Fibroblast of skin of right quadriceps (primary cell): ENCODE results near the gene LAMTOR4.
A peak's percentile ranks its signal among the peaks of the same experiment; 100 is the strongest.

Experiments
- DNase-seq: peaks from one replicate; pipeline ENCODE4 v3.0.0-alpha.2; 2013

LAMTOR4 gene

DNA sequence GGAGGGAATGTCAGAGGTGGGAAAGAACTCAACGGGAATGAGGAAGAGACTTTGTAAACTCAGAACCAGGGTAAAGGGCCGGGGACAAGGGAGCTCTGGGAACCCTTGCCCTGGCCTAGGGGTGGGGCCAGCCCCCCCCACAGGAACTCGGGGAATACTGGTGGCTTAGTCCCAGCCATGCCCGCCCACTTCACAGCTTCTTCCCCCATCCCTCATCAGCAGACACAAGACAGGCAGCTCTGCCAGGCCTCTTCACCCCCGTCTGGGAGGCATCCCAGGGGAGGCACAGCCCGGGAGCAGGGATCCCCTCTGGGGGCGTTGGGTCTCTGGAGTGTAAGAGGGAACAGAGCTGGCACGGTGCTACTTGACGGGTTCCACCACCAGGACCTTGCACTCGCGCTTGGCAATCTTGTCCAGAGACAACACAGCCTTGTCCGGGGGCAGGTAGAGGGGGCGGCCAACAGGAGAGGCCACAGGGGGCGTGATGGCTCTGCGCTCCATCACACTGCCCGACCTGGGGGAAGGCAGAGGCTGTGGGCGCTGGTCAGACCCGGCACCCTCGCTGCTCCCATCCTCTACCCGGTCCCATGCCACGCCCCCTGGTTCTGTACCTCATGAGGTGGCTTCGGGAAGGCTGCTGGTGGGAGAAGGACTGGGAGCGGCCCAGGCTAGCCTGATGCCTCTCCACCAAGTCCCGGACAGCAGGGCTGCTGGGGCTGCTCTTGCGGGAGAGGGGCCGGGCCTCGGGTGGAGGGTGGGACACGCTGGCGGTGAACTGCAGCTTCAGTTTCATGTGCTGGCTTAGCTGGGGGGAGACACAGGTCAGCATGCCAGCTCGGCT, 6.2 kb downstream of the LAMTOR4 start:
- no peak for DNase-seq

DNA sequence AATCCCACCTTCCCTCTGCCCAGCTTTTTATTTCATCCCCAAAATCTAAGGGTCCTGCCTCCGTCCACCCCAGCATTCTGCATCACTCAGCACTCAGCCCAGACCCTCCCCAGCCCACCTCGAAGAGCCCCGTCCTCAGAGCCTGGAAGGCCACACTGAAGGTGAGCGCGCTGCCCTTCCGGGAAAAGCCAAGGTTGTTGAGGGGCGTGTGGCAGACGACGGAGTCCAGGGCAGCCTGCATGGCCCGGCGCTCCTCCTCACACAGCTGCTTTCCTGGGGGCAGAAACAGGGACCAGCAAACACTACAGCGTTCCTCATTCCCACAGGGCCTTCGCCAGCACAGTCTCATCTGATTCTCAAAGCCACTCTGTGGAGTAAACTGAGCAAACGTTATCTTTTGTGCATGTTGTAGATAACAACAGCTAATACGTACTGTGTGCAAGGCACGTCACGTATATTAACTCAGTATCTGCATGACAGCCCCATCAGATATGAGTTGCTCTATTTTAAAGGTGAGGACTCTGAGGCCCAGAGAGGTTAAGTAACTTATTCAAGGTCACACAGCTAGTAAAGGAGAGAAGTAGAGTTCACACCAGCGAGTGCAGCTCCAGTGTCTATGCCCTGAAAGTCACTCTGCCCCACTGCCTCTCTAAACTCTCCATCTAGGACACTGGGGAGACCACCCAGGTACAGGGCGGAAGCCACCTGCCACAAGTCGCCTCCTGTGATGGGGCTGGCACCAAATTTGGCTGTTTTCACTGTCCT, 7.0 kb downstream of the LAMTOR4 start:
- no peak for DNase-seq

DNA sequence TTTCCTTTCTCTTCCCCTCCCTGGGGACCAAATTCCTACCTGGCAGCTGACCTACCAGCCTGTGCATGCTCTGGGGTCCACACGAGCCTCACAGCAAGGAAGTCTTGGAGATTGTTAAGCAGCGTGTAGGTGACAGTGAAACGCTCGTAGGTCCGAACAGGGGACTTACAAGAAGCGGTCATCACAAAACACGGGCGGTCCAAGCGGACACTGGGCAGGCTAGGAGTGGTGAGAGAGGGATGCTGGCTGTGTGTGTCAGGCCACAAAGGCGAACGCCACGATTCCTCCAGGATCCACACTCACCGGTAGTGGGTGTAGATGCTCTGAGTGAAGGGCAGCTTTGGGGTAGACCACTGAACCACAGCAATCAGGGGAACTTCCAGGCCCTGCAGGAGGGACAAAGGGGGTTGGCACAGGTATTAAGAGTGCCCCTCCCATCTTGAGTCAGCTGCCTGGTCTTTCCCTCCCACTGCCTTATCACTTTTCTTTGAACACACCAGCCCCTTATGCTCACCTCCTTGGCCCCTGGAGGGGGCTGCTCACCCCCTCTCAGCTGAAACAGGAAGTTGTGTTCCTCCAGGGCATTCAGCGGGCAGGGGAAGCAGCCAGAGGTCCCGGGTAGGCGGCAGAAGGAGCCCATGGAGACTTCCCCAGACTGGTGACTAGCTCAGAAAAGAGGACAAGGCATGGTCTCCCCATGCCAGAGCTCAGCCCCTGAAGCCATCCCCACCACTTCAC, 7.8 kb downstream of the LAMTOR4 start:
- DNase-seq = no peak

DNA sequence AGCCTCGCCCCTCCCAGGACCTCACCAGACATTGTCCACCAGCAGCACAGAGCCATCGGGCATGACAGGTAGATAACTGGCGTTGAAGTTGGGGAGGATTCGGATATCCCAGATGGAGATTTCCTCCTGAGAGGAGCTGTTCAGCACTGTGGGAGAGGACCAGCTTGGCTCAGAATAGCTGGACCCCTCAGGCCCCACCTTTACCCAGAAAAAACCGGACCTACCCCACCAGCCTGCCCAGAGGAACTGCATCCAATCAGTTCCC, 8.3 kb downstream of the LAMTOR4 start:
- DNase-seq = no peak

DNA sequence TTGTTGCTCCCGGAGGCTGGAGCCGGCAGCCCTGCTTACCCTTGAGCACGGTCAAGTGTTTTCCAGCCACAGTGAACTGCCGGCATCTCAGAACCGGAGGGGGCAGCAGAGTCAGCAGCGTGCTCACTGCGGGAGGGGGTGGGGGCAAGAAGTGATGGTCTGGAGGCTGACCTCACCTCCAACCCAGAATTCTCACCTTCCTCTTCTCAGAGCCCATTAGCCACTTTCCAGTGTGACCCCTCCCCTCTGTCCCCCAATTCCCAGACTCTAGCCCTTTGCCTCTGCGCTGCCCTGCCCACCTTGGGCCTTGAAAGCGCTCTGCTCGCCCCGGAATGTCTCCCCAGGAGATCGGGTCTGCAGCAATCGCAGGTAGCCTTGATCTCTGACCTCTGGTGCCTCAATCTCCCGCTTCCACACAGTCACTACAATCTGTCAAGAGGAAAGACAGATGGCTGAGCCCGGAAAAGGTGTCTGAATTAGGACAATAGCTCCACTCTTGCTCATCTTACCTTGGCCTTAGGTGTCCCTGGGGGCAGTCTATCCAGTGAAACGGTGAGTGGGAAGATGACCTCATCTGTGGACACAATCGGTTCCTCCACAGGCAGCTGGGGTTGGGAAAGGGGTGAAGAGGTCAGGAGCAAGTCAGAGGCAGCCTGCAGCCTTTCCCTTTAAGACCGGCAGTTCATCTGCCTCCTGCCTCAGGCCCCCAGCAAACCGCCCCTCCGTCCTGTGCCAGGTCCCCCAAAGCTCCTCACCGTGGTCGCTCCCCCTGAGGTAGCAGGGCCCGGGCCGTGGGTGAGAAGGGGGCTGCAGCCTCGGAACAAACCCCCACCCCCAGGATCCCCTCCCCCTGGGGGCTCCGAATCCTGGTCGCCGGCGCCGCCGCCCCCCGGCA, 8.9 kb downstream of the LAMTOR4 start:
- DNase-seq = no peak

DNA sequence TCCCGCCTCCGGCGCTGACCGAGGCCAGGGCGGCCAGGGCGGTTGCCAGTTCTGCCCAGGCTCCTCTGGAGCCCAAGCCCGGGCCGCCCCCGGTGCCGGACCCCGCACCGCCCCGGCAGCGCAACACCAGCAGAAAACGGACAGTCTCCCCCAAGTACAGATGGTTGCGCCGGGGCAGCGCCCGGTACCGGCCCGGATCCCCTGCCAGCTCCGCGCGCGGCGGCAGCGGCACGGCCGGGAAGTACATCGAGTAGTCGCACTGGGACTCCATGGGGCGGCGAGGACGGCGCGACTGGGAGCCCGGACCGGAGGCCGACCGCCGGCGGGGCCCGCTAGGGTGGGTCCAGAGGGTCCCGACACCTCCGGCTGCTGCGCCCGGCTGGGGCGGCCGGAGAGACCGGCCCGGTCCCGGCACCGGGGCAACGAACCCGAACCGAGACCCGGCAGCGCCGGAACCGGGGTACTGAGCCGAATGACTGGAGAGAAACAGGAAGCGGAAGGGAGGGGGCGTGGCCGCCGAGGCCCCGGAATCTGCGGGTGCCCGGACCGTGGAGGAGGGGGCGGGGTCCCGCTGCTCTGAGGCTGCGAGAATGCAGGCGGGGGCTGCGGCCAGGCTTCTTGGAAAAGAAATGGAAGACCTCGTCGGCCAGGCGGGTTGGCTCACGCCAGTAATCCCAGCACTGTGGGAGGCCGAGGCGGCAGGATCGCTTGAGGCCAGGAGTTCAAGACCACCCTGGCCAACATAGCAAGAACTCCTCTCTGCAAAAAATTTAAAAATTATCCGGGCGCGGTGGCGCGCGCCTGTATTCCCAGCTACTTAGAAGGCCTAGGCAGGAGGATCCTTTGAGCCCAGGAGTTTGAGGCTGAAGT, 9.7 kb downstream of the LAMTOR4 start, which contains the start of gene TRAPPC14:
TRAPPC14 (minus strand) TSS at position 495 of the 870 bp plus-strand sequence; CDS start at position 271, 224 bp downstream.
- peak; percentile 80 for DNase-seq

DNA sequence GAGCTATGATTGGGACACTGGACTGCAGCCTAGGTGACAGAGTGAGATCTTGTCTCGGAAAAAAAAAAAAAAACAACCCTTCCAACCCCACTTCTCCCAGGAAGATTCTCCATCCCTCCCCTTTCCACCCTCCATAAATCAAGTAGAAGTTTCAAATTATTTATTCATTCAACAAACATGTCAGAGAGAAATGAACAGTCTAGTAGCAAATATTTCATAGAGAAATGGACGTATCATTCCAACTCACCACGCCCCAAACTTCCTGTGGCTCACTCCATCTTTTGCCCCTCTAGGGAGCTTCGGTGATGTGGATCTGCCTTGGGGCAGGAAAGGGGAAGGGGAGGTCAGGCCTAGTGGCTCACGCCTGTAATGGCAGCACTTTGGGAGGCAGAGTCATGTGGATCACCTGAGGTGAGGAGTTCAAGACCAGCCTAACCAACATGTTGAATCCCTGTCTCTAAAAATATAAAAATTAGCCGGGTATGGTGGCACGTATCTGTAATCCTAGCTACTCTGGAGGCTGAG, 10.4 kb downstream of the LAMTOR4 start:
- no peak for DNase-seq

DNA sequence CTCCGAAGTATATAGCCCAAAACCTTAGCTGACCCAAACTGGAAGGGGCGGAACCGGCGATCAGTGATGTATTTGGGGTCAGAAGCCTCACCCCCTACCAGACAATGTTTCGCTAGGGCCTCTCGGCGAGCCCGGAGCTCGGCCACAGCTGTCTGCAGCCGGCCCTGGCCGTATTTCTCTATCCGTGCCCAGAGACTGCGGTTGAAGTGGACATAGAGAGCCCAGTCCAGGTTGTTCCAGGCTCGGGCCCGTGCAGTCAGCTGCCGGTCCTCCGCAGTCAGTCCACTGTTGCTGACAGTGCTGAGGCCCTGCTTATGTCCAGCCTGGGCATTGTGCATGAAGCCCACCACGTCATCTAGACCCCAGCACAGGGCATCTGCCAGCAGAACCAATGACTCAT, 11.3 kb downstream of the LAMTOR4 start:
- no peak for DNase-seq

DNA sequence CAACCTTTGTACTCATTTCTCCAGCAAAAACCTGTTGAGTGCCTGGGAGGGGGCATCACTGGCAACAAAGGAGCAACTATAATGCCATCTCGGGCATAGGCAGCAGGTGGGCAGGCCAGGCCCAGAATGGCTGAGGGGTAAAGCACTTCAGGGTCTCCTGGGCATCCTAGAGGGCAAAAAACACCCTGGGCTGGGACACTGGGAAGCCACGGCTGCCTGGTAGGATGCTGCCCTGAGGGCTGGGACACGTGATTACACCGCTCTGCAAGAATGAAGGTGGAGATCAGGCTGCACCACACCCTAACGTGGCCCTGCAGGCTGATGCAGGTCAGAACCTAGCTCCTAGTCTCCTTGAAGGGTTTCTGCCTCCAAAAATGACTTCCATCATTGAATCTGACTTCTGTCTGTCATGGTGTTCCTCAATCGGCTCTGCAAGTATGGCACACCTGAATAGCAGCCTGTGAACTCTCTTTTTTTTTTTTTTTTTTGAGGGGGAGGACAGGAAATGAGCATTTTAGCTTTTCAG, 14.4 kb downstream of the LAMTOR4 start:
- DNase-seq = no peak

DNA sequence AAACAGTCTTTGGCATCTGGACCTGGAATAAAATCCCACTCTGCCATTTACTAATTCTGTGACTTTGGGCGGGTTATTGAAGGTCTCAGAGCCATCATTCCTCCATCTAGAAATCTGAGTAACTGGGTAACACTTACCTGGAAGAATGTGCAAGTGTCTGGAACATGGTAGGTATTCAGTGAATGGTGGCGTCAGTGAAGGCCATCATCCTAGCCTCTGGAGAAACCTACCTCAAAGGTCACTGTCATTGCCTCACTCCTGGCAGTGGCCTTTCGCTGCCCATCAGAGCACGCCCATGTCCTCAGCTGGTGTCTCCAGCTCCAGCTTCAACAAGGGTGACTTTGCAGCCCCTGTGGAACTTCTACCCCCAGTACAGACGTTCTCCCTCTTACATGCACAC, 15.2 kb downstream of the LAMTOR4 start:
- no peak for DNase-seq

DNA sequence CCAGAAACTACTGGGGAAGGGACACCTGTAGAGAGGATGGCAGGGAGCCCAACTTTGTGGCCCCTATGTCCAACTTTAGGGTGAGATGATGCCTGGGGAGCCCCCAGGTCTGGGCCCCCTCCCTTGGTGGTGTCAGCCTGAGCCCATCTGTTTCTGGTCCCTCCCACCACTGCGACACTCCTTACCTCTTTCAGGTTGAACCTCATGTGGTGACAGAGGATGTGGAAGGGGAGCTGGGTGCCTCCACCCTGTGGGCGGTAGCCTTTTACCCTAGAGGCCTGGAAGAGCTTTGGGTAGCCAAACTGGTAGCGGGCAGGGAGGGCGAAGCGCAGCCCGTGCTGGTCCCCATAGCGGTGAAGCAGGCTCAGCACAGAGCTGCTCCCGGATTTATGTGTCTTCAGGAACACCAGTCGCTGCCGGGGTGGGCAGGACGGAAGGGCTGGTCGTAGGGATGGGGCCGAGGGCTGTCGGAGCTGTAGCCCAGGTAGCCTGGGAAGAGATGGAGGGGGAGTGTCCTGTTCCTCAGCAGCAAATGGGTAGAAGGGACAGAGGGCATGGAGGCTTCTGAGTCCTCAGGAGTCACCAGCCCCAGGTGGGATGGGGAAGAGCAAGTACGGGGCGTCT, 17.7 kb downstream of the LAMTOR4 start:
- no peak for DNase-seq

DNA sequence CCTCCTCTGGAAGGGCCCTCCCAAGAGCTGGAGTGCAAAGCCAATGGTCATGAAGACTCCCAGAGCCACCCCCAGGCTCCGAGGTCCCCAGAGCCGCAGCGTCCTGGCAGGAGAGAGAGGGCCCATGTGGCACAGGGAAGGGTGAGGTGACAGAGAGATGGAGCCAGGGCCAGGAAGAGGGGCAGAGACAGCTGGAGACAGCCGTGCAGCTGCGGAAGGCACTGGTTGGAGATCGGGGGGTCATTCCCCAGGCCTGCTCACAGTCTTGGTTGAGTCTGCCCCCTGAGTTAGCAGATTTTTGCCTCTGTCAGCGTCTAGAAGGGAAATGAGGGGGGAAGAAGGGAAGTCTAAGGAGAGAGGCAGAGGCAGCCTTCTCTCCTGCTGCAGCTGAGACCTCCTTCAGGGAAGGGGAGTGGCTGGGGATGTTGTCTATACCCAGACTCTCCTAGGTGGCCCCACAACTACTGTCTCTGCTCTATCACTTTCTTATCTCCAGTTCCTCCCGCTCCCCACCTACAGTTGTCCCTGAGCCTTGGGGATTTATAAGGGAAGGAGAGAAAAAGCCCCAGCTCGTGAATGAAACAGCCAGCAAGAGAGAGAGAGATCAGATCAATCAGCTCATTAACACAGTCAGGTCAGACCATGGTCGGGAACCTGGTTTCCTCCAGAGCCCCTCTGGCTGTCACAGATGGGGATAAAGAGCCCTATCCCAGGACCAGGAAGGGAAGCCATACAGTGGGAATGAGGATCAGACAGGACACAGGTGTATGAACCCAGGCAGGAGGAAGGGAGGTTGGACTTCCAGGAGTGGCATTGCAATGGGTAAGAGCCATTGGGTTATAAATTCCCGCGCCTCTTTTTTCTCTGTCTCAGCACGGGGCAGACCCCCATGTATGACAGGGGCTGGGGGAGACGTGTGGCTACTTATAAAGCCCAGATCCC, 18.5 kb downstream of the LAMTOR4 start:
- DNase-seq = no peak

DNA sequence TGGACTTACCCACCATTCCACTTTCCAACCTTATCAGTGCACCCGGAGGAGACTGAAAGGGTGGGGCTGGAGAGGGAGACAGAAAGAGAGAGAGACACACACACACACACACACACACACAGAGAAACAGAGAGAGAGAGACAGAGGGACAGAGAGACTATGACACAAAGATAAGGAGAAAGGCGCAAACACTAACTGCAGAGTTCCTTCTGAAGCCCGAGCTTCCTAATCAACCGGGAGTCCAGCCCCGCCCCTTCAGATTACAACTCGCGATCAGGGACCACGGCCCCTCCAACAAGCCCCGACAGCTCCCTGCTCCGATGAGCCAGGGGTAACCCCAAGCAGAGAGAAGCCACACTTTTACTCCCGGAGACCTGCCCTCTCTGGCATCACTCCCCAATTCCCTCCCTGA, 19.2 kb downstream of the LAMTOR4 start:
- DNase-seq = no peak

DNA sequence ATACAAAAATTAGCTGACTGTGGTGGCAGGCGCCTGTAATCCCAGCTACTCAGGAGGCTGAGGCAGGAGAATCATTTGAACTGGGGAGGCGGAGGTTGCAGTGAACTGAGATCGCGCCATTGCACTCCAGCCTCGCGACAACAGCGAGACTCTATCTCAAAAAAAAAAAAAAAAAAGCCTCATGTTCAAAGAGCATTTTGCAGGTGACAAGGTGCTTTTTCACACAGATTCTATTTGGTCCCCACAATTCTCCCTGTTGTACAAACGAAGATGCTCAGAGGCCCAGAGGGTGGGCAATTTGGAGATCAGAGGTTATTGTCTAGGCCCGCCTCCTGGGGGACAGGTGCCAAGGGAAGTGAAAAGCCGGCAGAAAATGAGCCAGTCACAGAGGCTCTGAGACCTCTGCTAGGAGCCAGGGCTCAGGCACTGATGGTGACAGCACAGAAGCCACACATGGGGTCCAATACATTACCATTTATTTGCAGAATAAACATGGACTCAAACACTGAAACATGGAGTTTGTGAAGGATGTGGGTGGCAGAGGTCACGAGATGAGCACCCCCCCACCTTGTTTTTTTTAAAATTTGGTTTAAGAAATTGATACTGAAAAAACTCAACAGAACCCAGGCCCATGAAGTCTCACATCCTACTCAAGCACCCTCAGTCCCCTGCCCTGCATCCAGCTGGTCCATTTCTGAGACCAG, 20.6 kb downstream of the LAMTOR4 start:
- DNase-seq = no peak

DNA sequence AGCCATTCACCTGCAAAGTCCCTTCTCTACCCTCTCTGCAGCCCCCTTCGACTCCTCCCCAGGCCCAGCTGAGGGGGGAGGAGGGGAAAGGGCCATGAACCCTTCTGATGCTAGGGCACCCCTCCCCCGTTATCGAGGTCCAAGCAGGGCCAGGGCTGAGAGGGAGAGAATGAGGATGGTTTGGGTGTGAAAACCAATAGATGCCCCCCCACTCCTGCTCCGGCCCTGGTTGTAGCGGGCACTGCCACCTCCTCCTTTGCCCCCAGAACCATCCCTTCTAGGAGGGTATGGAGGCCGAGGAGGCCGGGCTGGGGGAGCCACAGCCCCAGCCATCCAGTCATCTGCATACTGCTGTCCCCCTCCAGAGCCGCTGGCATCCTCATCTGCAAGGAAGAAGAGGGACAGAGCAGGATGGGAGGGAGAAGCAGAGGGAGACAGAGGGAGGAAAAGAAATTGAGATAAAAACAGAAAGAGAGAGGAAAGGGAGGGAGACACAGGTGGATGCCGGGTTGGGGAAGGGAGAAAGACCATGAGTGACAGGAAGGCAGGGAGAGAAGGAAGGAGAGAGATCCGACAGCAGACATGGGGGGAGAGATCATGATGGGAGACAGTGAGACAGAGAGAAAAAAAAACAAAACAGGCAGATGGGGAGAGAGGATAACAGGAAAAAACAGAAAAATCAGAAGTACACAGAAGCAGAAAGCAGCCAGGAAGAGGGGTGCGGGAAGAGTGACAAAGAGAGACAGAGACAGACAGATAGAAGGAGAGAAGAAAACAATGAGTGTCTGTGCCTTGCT, 21.6 kb downstream of the LAMTOR4 start:
- DNase-seq = no peak

DNA sequence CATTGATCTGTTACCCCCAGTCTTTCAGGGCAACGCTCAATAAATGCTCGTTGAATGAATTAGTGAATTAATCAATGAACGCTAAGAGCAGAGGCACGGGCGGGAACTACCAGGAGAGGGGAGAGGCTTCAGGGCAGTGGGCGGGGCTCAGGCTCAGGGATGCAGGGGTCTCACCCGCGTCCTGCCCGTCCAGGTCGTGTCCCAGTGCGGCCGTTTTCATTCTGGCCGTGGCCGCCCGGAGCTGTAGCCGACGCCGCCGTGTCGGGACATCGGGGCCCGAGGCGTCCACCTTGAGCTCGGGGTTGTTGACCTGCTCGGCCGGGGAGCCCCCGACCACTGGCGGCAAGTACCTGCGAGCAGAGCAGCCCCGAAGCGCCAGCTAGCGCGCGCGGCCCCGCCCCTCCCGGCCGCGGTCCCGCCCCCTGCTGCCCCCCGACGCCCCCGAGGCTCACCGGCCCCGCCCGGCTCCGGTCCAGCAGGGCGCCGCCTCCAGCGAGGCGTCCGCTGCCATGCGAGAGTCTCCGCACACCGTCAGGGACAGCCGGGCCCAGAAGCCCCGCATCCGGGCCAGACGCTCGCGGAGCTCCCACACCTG, 22.5 kb downstream of the LAMTOR4 start:
- DNase-seq = no peak

DNA sequence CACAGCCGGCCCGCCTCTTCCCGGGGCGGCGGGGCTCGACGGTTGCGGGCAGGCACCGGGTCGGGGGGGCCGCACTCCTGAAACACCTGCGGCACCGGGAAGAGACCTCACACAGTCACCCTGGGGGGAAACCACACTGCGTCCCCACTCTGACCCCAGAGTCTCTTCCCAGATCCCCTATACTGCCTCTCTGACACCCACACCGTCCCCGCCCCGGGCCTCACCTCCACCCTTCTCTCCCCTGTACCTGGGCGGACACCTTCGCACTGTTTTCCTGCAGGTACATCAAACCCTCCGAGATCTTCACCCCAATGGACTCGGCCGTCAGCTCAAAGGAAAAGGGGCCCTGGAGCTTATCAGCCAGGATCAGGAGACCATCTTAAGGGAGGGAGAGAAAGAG, 23.1 kb downstream of the LAMTOR4 start:
- no peak for DNase-seq
